ENCODE measurements around the gene OLIG2.

Gene OLIG2

GRCh38 chr21:33032434-33033047, 6.8 kb downstream of the OLIG2 start:
- H3K4me3 ChIP-seq (ENCODE audit: low read depth, low read length): no peak overlapping the region
- no peak for TF ChIP-seq CTCF (IDR thresholded peaks at IDR 0.05; ENCODE audit: borderline replicate concordance, insufficient read depth, low read depth, low read length)

GRCh38 chr21:33033094-33033951, 7.6 kb downstream of the OLIG2 start:
- no peak for TF ChIP-seq CTCF (IDR thresholded peaks at IDR 0.05; ENCODE audit: borderline replicate concordance, insufficient read depth, low read depth, low read length)
- H3K4me3 ChIP-seq (ENCODE audit: low read depth, low read length): no peak overlapping the region

GRCh38 chr21:33033961-33034413, 8.3 kb downstream of the OLIG2 start:
- TF ChIP-seq CTCF (IDR thresholded peaks at IDR 0.05; ENCODE audit: borderline replicate concordance, insufficient read depth, low read depth, low read length): no peak
- no peak overlapping the region for H3K4me3 ChIP-seq (ENCODE audit: low read depth, low read length)

GRCh38 chr21:33035147-33035546, 9.4 kb downstream of the OLIG2 start:
- H3K4me3 ChIP-seq (ENCODE audit: low read depth, low read length): no peak overlapping the region
- no peak for TF ChIP-seq CTCF (IDR thresholded peaks at IDR 0.05; ENCODE audit: borderline replicate concordance, insufficient read depth, low read depth, low read length)

GRCh38 chr21:33036430-33037162, 10.9 kb downstream of the OLIG2 start:
- no peak for TF ChIP-seq CTCF (IDR thresholded peaks at IDR 0.05; ENCODE audit: borderline replicate concordance, insufficient read depth, low read depth, low read length)
- no peak overlapping the region for H3K4me3 ChIP-seq (ENCODE audit: low read depth, low read length)

- H3K4me3 ChIP-seq (ENCODE audit: low read depth, low read length): no peak overlapping the region
- TF ChIP-seq CTCF (IDR thresholded peaks at IDR 0.05; ENCODE audit: borderline replicate concordance, insufficient read depth, low read depth, low read length): no peak
Observed at GRCh38 chr21:33037501-33037900, 11.8 kb downstream of the OLIG2 start.

All from GM12875 (cell line).